ENCODE data around the gene DLGAP3.

Gene DLGAP3

DNA sequence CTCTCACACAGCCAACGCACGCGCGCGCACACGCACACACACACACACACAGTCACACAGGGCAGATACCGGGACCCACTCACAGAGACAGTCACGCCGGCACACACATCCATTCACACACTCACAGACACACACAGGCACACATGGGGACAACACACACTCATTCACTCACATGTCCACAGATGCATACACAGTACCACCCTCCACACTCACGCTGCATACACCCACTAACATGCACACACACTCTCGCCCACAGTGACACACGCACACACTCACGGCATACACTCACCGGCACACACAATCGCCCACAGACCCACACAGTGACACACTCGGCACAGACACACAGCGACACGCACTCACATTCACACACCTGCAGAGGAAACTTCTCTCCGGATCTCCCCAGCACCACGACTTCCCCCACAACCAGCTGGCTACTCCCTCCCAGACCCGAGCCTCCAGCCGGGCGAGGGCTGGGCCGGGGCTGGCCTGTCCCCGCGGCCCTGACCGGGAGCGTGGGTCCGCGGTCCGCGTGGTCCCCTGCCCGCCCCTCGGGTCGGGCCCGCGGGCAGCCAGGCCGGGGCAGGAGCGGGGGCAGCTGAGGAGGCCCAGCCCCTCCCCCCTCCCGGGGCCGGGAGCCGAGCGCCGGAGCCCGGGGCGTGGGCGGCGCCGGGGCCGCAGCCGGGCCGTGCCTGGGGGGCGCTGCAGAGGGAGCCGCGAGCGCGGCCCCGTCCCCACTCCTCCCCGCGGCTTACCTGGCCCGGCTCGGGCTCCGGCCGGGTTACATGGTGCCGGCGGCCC is 552 bp downstream of the DLGAP3 start:
- DNase-seq, result no peak

DNA sequence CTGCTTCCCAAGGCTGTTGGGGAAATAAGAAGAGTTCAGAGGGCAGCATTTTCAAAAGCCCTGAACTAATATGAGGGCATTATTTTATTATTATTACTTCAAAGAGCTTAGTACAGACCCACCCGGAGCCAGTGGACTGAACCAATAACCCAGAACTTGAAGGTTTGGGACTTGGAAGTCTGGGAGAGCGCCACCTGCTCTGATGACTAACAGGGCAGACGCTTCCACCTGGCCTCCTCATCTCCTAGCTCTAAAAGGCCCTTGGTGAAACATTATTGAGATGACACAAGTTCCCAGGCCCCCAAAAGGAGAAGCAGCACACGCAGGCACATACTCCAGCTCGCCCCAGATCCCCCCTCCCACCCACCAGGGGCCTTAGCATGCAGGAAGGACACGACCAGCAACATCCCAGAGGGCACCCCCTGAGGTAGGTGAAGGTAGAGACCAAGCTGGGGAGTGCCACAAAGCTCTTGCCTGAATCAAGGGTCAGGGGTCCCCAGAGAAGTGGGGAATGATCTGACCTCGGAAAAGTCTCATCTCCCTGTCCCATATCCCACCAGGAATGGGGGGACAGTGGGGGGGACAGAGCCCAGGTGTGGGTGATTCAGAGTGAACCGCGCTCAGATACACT is 1.3 kb downstream of the DLGAP3 start:
- DNase-seq, result no peak

DNA sequence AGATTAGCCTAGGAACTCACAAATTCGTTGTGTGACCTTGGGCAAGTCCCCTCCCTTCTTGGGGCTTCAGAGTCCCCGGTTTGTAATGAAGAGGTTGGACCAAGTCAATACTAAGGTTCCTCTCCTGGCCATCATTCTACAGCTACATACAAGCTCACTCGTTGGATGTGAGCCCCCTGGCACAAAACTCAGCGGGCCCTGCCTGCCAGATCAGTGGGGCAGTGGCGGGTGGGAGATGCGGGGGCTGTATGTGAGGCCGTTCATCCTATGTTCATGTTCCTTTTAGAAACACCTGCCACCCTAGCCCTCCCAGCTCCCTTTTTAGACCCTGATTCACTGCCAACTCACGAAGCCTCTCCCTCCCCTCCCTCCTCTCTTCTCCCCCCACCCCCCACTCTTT is 2.1 kb downstream of the DLGAP3 start:
- no peak for DNase-seq

DNA sequence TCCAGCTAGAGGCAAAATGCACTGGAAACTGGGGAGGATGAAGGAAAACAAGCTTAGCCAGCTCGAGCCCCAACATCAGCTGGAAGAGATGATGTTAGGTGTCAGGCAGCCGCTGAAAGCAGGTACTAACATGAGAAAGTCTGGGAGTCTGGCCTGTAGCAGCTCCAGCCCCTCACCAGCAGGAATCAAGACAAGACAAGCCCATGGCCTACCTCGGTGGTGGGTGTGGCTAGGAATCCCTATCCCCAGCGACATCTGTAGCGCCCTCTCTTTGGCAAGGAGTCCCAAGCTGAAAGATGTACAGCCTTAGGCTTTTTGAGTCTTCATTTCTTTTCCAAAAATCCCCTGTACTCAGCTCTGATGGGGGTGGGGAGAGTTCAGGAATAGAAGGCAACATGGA is 2.6 kb downstream of the DLGAP3 start:
- DNase-seq, result no peak

DNA sequence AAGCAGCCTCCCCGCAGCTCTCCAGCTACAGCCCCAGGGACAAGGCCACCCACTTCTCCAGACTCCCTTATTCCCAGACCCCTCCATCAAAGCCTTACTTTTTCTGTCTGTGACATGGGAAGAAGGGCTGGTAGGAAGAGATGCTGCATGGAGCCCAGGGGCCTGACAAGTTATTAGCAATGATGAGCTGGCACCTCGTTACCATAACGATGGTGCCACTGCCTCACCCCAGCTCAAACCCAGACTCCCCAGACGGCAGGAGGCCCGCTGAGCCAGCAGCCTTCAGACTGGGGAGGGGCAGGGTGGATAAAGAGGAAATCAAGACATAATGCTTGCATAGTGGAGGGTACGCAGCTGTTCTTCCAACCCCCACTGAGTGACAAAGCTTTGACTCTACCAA is 3.3 kb downstream of the DLGAP3 start:
- DNase-seq, result no peak

DNA sequence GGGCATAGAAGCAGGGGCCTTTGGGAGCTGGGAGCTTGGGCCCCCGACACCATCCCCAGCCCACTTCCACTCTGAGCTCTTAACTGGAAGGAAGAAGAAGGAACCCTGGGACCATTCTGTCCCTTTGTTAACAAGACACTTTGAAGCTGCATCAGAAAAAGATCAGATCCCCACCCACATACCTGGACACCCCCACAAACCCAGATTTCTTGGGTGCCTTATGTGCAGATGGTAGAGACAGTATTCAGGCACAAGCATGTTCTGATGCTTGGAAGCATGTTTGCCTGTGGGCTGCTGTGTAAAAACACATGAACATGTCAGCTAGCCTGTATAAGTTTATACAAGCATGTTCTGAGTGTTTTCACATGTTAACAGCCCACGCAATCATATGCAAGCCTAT is 3.7 kb downstream of the DLGAP3 start:
- no peak for DNase-seq

DNA sequence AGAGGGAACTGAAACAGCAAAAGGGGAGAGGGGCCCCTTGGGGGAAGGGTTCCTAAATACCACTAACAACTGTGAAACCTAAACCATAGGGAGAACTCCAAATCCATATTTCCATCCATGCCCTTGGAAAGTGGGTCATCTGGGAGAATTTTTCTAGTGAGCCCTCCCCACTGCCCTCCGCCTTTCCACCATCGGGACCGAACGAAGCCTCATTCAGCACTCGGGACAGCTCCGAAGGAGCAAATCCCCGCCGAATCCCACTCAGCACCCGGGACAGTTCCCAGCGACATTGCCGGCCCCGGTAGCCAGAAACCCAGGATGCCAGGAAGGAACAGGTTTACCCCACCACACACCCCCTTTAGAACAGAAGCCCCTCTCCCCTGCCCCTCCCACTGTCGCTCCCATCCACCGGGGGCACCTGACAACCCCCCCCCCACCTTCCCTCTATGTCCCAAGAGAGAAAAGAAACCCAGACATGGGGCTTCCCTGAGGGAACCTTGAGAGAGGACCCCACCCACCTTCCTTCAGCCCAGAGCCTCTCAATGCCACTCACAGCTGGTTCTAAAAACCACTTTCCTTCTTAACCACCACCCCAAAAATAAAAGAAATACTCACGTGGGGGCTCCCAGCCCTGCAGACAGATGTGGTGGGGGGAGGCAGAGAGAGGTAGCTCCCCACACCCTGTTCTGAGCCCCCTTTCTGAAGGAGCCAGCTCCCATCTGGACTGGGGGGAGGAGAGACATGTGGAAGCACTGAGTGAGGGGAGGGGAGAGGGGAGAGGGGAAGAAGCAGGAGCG is 4.5 kb downstream of the DLGAP3 start:
- peak; percentile 25 for DNase-seq

DNA sequence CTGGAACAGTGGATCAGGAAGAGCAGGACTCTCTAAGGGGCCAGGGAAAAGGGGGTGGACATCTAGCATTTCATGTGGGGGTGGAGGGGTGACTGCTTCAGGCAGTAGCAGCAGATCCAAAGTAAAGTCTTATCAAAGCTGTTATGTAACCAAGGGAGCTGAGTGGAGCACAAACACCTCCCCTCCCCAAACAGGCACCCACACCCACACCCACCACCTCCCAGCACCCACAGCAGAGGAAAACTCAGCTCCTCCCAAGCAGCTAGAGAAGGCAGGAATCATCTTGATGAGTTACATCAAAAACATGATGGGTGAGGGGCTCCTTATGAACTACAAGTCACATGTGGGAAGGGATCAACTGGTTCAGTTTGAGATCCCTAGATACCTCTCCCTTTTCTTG is 6.0 kb downstream of the DLGAP3 start:
- no peak for DNase-seq

DNA sequence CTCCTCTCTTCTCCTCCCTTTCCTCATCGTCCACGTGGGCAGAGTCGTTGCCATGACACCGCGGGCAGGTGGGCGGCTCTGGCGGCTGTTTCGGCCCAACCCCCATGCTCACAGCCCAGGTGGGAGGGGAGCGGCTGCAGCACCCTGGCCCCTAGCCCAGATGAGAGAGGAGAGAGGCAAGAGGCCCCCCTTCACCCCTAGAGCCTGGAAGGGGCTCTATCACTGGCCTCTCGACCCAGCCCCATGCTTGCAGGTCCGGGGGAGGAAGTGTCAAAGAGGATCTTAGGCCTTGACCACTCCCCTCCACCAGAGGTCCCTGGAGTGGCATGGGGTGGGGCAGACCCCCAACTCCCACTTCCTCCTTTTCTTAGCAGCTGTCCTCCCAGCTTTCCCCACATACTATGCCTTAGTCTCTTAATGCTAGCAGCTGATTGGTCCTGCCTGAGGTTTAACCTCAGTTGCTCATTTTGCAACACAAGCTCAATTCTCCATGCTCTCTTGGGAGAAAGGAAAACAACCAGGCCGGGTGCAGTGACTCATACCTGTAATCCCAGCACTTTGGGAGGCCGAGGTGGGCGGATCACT is 10.4 kb downstream of the DLGAP3 start:
- DNase-seq, result no peak

DNA sequence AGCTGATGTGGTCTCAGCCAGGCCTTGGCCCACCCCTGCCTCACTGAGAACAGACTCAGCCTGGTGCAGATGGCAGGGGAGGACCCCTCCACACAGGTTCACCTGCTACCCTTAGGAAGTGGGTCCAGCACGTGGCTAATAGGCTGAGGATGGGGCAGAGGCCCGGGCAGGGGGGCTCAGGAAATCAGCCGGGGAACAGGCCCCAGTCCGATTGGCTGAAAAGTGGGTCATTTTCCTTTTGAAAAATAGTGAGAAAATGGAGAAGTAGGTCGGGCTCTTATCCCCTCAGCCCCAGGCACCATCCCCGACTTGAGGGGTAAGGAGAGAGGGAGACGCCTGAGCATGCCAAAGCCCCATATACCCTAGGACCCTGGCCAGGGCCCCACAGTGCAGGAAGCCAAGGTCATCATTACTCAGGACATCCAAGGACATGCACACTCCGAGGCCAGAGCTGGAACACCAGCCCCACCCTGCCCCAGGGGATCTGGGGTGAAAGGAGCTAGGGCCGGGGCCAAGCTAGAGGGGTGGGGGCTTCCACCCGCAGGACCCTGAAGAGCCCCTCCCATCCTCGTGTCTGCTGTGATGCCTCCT is 11.0 kb downstream of the DLGAP3 start:
- DNase-seq, result no peak

DNA sequence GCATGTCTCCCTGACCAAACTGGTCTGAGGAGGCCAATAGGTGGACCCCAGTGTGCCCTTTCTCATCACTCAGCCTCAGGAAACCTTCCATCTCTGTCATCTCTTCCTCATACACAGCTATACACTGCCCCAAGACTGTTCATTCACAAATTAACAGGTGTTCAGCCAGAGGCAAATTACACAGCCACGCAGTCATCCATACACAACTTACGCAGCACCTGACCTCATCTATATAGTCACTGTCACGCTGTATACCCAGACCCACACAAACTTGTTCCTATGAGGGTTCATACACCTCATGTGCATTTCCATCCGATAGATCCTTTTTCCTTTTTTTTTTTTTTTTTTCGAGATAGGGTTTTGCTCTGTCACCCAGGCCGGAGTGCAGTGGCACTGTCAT is 12.4 kb downstream of the DLGAP3 start:
- DNase-seq, result no peak

DNA sequence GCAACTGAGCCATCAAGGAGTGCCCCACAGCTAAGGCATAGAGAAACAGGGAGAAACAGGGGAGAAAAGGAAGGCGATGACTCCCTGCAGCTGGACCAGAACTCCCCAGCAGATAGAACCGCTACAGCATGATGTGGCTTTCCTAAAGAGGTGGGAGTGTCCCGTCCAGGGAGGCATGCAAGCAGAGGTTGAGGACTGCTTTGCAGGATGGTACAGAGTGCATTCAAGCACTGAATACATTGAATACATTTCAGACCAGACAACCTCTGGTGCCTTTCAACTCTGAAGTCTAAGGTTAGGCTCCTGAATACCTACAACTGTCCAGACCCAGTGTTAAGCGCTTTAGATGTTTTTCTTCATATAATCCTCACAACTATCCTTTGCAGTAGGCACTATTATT is 13.3 kb downstream of the DLGAP3 start:
- no peak for DNase-seq

DNA sequence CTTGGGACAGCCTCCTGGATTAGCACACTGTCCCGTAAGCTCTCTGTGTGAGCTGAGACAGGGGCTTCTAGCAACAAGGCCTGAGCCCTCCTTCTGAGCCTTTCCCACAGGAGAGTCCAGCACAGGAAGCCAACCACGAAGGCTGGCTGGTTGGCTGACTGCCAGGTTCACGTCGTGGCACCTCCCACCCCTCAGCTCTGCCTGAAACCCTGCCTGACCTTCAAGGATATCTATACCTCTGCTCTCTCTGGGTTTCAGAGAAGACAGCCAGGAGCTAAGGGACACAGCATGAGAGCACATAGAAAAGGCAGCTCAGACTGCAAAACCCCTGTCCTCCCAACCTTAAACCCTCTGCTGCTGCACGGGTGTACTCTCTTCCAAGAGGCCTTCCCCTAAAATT is 13.9 kb downstream of the DLGAP3 start:
- no peak for DNase-seq

DNA sequence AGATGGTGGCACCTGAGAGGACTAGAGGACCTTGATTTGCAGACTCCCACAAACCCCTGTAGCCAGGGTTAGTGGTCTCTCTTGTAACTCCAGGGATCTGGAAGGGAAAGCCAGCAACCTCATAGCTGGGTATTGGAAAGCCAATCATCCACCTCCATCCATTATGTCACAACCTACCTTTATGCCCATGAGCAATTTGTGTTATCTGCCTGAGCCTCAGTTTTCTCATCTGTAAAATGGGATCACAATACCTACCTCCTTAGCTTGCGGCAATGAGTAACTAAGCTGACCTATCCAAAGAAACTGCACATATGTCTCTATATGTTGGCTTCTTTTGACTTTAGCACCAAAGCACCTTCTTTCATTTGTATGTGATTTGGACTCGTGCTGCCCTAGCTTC is 14.5 kb downstream of the DLGAP3 start:
- DNase-seq, result no peak

DNA sequence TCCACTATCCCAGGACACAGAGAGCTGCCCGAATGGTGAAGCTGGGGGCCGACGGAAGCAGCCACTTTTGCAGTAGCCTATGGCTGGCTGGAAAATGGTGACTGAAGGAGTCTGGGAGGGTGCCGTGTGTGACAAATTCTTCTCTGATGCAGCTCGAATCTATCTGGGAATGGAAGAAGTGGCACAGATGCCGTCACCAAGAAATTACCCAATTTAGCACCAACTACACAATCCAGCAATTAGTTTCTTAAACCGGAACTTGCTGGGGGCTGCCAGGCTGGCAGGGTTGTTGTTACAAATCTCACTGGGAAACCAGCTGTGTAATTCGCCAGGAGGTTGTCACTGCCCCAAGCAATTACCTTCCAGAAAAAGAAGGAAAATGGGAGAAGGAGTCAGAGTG is 18.0 kb downstream of the DLGAP3 start:
- no peak for DNase-seq

DNA sequence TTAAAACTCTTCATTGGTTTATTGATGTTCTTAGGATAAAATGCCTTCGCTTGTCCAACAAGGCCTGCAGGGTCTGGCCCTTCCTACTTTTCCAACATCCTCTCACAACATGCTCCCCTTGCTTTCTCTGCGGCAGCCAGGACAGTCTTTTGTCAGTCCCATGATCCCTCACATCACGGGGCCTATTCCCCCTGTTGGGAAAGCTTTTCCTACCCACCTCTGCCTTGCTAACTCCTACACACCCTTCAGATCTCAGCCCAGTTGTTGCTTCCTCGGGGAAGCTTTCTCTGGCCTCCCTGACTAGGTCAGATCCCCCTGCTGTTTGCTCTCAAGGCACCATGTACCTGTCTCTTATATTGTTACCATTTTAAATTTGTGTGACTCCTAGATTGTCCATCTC is 19.0 kb downstream of the DLGAP3 start:
- no peak for DNase-seq

DNA sequence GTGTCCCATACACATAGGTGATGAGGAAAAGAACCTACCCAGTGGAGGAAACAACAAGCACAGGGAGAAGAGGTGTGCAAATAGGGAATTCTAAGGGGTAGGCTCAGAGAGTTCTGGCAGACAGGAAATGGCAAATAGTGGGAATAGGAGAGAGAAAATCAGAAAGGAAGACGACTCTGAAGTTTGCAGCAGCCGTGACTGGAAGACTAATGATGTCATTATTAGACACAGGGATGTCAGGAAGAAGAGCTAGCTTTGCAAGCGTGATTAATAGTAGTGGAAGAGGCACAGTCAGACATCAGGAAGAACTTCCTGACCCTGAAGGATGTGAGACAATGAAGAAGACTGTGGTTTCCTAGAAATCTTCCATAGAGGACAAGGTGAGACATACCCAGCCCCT is 21.1 kb downstream of the DLGAP3 start:
- DNase-seq, result no peak

DNA sequence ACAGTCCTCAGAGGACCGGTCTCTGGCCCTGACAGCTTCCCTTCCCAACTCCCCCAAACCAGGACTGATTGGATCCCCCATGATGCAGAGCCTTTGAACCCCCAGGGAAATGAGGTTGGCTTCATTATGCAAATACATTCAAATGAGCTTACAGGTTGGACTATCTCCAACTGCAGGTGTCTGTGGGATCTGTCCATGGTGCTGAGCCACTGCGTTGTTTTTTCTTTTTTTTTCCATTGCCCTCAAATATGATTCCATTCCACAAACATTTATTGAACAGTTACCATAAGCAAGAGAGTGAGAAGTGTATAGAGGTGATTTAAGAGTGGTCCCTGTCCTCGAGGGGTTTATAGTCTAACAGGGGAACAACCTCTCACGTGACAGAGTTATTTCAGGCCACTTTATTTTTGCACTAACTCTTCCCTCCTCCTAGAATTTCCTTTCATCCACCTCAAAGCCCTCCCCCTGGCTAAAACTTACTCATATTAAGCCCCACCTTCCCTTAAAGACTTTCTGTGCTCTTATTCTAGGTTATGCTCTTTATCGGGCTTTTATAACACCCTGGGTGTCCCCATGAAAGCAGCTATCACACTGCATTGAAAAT is 21.9 kb downstream of the DLGAP3 start:
- DNase-seq, result no peak

DNA sequence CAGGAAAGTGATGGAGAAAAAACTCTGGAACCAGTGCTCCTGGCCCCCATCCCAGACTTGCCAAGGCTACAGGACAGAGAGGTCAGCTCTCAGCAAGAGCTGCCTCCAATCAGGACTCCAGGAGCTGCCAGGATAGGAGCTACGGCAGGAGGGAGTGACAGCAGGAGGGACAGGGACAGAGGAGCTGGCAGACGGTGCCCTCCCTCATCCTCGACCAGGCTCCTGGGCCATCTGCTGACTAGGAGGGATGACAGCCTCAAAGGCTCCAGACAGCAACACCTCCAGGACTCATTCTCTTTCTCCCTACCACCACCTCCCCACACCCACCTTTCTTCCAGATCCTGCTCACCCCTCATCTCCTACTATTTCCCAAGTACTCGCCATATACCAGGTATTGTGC is 22.7 kb downstream of the DLGAP3 start:
- DNase-seq, result no peak

DNA sequence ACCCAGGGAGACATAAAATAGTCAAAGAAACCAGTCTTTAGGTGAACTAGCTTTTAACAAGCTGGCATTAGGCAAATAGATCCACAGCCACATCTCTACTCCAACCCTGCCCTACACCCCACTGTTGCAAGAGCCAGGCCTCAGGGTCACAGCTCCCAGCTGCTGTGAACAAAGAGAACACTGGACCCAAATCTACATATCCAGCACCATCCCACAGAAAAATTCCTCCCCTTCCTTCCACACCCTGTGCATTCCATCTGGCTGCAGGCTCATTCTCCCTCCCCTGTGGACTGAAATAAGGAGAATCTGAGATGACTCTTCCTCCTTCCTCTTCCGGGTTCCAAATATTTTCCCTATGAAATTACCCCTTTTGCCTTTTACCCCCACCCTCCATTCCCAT is 23.2 kb downstream of the DLGAP3 start:
- no peak for DNase-seq

DNA sequence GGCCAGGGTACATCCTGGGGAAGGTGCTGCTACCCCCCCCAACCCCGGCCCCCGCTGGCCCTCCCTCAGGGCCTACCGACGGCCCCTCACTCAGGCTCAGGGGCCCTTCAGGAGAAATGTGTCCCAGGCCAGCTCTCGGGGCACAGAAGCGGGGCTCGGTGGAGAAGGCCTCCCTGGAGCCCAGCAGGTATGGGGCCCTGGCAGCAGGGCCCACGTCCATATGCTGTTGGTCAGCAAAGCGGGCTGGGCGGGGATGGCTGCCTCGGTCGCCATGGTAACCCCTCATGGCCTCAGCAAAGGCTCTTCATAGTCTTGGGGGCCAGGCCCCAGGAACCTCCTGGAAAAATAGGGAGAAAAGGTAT is 24.4 kb downstream of the DLGAP3 start:
- no peak for DNase-seq

DNA sequence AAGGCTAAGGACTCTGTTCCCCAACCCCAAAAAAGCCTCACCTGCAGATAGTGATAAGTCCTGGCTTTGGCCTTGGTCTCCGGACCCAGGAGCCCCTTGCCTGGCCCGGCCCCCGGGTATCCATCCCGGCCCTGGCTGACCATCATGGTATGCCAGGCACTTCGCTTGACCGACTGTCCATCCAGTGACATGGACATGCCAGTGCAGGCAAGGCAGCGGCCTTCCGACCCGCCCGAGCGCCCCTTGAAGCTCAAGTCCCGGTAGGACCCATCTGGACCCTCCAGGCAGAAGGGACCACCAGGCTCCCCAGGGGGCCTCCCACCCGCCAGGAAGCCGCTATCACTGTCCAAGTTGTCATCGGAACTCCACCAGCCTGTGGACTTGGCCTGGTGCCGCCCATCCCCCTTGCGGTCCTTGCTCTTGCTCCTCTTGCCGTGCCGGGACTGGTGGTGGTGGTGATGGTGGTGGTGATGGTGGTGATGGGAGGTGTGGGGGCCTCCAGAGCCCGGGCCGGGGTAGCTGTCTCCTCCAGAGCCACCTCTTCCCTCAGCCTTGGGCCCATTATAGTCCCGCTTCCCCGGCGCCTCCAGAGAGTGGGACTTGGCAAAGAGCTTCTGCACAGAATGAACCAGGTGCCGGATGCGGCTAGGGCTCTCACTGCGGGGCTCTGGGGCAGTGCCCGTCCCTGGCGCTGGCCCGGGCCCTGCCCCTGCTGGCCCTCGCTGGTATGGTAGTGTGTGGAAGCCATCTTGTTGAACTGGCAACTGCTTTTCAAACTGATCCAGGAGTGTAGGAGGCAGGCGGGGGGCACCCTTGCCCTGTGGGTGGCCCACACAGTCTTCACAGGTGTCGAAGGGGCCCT is 25.0 kb downstream of the DLGAP3 start:
- no peak for DNase-seq
